Stimulated activated CD4-positive, alpha-beta T cell treated with anti-CD3 and anti-CD28 coated beads, Interleukin-2, amount 100 ng/mL, for 48 hours (primary cell): ENCODE measurements around the gene SDE2.
"Not testable (repeated sequence)": the region's sequence is repeated elsewhere in the genome, so short reads cannot be mapped to it uniquely, and the experiment has no call there.

ENCODE experiments used
- DNase-seq, 2 donors: peaks; one replicate each; pipeline ENCODE4 v3.0.0-alpha.2; 2020

The SDE2 gene

GRCh38 chr1:225973158-225973557, 26.0 kb downstream of the SDE2 start:
- DNase-seq, result no peak

DNA sequence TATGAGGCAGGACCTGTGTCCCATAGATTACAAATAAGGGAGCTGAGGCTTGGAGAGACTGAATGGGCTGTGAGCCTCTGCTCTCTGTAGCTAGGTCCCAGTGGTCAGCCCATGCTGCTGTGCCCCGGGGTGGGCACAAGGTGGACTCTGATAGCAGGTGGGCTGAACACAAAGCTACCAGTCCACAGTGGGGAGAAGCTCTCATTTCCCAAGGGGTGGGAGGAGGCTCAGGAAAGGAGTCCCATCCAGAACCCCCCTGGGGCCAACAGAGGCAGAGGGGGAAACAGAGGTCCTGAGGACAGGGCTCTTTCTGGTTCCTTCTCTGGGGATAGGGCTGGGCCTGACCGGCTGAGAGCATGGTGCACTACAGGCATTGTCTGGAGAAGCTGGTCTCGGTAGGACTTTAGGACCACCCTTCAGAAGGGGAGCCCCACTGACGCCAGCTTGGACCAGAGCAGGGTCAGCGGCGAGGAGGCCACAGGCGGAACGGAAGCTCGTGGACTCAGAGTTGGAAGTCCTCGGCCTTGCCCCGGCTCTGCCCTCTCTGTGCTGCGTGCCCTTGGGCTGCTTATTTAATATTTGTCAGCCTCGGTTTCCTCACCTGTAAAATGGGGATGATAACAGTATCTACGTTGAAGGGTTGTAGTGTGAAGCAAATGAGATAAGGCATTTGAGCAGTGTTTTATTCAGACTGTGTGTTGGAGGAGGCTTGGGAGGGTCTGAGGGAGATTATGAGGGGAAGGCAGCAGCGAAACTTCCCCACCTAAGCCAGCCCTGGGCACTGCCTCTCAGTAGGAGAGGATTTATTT, 26.6 kb downstream of the SDE2 start:
- no peak for DNase-seq

- not testable (repeated sequence) for DNase-seq
These were observed 28.5 kb downstream of the SDE2 start for GRCh38 chr1:225970592-225971157.

DNA sequence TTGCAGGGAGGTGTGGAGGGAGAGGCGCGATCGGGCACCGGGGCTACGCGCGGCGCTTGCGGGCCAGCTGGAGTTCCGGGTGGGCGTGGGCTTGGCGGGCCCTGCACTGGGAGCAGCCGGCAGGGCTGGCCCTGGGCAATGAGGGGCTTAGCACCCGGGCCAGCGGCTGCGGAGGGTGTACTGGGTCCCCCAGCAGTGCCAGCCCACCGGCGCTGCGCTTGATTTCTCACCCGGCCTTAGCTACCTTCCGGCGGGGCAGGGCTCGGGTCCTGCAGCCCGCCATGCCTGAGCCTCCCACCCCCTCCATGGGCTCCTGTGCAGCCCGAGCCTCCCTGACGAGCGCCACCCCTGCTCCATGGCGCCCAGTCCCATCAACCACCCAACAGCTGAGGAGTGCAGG, 29.4 kb downstream of the SDE2 start:
- DNase-seq, result not testable (repeated sequence)

GRCh38 chr1:225965231-225965630, 33.9 kb downstream of the SDE2 start:
- DNase-seq, result no peak

GRCh38 chr1:225963735-225964530, 35.2 kb downstream of the SDE2 start:
- no peak for DNase-seq

DNA sequence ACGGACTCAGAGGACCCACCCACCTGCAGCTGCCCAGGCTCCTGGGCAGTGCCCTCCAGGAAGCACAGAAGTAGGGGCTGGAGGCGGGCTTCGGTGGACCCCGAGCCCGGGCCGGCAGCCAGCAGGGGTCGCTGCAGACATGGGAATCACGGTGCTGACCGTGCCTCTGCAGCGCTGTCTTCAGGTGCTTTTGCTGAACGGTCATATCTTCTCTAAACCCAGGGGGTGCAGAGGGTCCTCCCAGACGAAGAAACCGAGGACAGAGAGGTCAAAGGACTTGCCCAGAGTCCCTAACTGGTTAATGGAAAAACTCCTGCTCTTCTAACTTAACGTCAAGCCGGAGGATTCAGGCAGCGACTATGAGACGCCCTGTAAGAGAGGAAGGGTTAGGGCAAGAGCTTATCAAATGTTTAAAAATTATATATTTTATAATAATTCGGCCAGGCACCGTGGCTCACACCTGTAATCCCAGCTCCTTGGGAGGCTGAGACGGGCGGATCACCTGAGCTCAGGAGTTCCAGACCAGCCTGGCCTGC, 36.6 kb downstream of the SDE2 start:
- DNase-seq, result peak; percentile 76 to 80

- DNase-seq, result no peak
These were observed 37.3 kb downstream of the SDE2 start for GRCh38 chr1:225961659-225962439.

- DNase-seq, result no peak
These were observed 41.1 kb downstream of the SDE2 start for GRCh38 chr1:225958041-225958440.

GRCh38 chr1:225954753-225955152, 44.4 kb downstream of the SDE2 start:
- no peak for DNase-seq

DNA sequence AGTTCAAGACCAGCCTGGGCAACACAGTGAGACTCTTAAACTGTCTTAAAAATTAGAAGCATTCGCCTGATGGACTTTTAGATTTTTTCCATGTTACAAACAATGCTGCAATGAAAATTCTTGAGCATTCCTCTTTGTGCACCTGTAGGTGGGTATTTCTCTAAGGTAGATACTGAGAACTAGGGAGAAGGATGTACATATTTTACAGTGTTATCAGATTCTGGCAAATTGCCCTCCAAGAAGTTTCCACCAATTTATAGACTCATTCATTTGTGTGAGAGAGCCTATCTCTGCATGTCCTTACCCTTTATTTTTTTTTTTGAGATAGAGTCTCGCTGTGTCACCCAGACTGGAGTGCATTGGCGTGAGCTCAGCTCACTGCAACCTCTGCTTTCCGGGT, 45.8 kb downstream of the SDE2 start:
- DNase-seq, result no peak

GRCh38 chr1:225950905-225951497, 48.1 kb downstream of the SDE2 start:
- no peak for DNase-seq

DNA sequence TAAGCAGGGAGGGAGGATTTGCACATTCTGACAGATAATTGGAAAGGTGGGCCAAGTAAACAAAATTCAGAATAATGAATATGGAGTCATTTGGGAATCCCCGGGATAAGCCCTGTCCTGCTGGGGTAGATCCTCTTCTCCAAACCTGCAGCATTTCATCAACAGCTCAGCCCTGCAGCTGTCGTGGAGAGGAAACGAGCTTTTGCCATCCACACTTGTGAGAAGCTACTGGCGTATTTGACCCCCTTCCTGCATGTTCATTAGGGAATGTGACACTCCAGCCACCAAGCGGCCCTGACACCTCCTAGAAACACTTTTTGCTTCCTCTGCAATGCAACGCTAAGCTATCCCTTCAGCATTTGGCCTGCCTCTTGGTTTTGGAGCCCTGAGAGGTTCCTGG, 50.1 kb downstream of the SDE2 start:
- no peak for DNase-seq

DNA sequence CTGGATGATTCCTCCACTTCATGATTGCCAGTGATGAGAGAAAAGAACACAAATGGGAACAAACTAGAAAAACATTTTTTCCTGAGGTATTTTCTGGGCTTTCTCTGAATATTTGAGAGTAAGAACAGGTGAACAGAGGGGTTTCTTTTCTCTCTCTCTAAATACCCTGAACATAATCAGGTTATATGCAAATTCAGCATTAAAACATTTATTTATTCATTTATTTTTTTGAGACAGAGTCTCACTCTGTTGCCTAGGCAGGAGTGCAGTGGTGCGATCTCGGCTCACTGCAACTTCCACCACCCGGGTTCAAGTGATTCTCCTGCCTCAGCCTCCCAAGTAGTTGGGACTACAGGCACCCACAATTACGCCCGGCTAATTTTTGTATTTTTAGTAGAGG, 52.3 kb downstream of the SDE2 start:
- DNase-seq, result no peak

DNA sequence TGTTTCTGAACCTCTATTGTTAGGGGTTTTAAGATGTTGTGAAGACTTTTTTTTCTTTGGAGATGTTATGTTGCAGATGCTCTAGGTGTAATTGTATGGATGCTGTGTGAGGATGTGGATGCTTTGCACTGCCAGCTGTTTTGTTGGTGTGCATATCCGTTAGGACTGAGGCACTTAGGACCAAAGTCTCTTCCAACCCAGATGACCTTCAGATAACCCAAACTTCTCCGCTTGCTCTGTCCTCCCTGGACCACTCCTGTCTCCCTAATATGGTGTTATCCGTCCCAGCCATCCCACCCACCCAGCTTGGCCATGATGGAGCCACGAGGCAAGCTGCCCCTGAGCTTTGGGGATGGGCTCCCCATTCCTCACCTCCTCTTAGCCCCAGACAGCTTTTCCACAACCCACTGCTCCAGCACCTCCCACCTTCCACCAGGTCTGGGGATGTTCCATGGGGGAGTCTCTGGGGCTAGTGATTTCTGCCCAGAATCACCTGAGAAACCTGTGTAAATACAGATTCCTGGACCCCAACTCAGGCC, 53.0 kb downstream of the SDE2 start:
- no peak for DNase-seq

DNA sequence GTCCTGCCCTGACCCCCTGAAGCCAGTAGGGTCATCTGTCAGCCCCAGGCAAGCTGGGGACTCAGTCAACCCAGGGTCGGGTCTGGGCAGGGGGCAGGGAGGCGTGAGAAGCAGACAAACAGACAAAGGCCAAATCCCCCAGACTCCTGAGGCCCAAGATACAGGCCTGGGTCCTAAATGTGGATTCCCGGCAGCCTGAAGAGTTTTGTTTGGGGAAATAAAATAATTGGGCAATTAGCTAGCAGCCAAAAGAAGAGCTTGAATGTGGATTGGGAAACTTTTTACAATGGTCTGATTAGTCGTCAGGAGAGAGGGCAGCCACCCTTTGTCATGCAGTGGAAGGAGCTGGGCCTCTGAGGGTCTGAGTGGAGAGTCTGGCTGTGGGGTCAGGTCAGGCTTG, 53.6 kb downstream of the SDE2 start:
- no peak for DNase-seq

GRCh38 chr1:225944951-225945350, 54.2 kb downstream of the SDE2 start:
- no peak for DNase-seq

- DNase-seq, result no peak
These were observed 54.8 kb downstream of the SDE2 start for GRCh38 chr1:225944387-225944786.

DNA sequence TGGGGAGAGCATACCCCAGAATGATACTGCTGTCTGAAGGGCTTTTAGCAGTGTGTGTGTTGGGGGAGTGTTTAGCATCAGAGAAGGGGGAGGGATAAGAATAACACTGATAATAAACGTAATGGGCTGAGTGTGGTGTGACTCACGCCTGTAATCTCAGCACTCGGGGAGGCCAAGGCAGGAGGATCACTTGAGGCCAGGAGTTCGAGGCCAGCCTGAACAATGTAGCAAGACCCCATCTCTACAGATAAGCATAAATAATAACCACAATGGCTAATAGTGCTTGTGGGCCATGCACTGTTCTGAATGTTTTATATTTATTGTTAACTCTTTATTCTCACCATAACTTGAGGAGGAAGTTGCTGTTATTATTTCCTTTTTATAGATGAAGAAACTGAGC, 55.6 kb downstream of the SDE2 start:
- no peak for DNase-seq

DNA sequence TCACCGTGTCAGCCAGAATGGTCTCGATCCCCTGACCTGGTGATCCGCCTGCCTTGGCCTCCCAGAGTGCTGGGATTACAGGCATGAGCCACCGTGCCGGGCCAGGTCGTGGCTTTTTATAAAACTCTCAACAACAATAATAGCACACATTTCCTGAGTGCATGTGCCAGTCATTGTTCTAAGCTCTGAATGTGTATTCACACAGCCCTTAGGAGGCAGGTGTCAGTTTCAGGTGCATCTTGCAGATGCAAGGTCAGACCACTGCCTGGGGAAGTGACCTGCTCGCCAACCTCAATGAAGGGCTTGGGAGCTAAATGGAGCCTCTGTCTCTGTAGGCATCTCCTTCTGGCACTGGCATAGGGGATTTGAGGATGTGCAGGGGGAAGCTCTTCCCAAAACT, 56.6 kb downstream of the SDE2 start:
- no peak for DNase-seq

GRCh38 chr1:225941942-225942222, 57.3 kb downstream of the SDE2 start:
- DNase-seq, result no peak

GRCh38 chr1:225941187-225941941, 57.8 kb downstream of the SDE2 start, which contains the start of gene LEFTY2:
LEFTY2 (minus strand) TSS chr1:225941220; CDS start chr1:225941140, 80 bp downstream.
- no peak for DNase-seq
